Measurements from ENCODE around the gene ABCC4.

GRCh38 chr13:95067303-95067702, 233.9 kb downstream of the ABCC4 start:
- no peak for TF ChIP-seq CTCF (IDR thresholded peaks at IDR 0.05)
- TF ChIP-seq POLR2A (IDR thresholded peaks at IDR 0.05) = no peak
